GM21423 (cell line): Measurements from ENCODE around the gene AKAP7.
A peak's percentile ranks its signal among the peaks of the same experiment; 100 is the strongest.

ENCODE experiments used
- ATAC-seq: cut with Tn5 transposase; IDR thresholded peaks from one replicate; pipeline ENCODE4 v1.9.1; 2021; ENCODE audit warnings: mild to moderate bottlenecking, moderate library complexity; ENCODE audit not compliant: unreplicated experiment

The AKAP7 gene

GRCh38 chr6:131132360-131132759 is 2.9 kb upstream of the AKAP7 start:
- ATAC-seq = no peak

- no peak for ATAC-seq
These were observed 867 bp upstream of the AKAP7 start for GRCh38 chr6:131134220-131134979.

GRCh38 chr6:131134980-131135243 is 355 bp upstream of the AKAP7 start:
- no peak for ATAC-seq

DNA sequence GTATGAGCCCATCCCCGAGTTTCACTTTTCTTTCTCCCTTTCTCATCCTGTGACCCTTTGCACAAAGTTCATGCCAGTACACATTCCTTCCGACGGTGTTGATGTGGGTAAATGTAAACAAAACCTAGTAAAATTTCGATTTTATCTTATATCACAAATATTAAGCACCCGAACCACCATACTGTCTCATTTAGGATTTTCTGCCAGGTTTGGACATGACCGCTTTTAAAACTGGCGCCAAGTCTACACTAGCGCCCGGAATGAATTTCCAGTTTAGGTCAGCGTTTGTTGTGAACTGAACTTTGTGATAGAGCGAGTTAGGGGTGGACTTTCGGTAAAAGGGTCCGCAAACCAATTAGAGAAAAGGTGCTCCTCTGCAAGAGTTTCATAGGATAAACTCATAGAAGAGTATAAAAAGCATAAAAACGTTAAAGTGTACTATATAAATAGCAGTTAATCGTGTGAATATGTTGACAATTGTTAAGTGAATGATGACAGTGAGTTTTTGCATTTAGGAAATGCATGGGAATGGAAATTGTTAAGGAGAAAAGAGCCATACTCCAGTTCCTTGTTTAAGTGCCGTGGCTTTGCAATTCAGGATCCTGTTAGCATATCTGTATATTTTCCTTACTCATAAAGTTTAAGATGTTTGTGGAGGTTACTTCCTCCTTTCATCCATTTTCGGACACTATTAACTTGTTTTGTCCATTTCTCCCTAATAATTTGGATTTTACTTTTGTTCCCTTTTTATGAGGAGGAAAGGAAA is 937 bp downstream of the AKAP7 start:
- ATAC-seq = peak; percentile 11

DNA sequence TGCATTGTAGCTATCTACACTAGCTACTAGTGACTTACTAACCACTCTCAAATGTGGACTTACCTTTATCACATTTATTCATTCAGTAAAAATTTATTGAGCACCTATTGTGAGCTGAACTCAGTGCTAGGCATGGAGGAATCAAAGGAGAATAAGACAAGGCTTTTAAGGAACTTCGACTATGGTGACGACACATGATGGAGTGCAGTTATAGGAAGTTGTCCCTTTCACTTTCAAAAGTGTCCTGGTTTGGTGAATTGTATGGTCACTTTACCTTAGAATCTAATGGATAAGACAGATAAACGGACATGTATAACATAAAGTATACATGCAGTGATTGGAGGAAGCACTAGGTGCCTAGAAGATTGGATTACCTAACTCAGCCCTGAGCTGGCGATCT is 4.3 kb downstream of the AKAP7 start:
- ATAC-seq = no peak

DNA sequence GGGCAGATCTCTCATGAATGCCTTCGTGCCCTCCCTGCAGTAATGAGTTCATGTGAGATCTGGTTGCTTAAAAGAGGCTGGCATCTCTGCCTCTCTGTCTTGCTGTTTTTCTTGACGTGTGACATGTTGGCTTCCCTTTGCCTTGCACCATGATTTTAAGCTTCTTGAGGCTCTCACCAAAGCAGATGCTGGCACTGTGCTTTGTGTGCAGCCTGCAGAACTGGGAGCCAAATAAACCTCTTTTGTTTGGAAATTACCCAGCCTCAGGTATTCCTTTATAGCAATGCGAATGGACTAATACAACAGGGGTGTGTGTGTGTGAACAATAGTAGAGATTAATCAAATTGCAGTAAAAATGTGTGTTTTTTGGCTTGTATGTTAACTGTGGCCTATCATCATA is 8.1 kb downstream of the AKAP7 start:
- ATAC-seq = no peak

DNA sequence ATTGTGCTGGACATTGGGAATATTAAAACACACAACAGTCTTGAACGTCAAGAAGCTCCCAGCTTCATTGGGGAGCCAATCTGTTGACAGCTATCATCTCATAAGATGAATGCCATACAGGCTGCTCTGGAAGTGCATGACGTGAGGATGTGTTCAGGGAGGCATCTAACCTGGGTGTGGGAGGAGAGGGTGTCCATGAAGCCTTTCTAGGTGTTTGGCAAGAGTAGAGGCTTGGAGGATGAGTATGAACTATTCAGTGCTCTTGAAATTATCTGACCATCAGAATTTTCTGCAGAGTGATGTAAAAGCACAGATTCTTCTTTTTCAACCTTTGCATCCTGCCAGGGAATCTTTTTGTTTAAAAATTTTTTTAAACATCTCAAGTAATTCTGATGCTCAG is 11.6 kb downstream of the AKAP7 start:
- no peak for ATAC-seq

DNA sequence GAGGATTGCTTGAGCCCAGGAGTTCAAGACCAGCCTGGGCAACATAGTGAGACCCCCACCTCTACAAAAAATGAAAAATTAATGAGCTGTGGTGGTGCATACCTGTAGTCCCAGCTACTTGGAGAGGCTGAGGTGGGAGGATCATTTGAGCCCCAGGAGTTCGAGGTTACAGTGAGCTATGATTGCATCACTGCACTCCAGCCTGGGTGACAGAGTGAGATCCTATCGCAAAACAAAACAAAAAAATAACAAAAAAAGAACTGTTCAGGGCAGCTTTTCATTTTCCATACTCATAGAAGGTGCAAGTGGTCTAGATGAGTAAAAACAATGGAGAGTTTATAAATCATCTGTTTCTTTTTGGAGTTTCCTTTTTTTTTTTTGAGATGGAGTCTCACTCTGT is 21.1 kb downstream of the AKAP7 start:
- no peak for ATAC-seq

DNA sequence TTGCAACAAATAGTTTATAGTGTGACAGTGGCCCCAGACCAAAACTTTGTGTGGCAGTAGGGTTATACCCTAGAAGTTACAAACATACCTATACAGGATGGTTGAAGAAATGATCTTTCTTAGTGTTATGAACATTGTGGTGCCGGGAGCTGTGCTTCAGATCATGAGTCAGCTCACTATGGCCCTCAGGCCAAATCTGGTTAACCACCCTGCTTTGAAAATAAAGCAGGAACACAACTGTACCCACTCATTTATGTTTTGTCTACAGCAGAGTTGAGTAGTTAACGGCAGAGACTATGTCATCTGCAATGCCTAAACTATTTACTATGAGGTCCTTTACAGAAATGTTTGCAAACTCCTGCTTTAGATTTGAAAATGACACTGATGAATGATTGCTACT is 24.3 kb downstream of the AKAP7 start:
- ATAC-seq = no peak

- ATAC-seq = no peak
These were observed 25.0 kb downstream of the AKAP7 start for GRCh38 chr6:131160254-131160758.

DNA sequence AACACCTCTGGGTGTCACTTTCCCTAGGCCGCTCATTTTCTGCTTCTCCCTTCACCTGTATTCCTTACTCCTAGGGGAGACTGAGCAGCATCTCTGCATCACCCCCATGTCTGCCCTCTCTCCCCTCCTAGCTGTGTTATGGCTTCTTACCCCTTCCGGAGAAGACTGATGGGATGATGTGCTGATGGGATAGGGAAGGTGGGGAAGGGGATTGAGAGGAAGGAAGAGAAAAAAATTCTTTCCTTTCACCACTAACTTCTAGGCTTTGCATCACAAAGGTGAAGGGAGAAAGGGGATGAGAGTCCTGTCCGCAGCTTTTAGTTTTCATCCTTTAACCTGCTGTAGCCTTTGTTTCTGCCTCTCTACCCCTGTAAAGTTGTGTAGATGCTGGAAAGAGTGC is 26.7 kb downstream of the AKAP7 start:
- no peak for ATAC-seq

DNA sequence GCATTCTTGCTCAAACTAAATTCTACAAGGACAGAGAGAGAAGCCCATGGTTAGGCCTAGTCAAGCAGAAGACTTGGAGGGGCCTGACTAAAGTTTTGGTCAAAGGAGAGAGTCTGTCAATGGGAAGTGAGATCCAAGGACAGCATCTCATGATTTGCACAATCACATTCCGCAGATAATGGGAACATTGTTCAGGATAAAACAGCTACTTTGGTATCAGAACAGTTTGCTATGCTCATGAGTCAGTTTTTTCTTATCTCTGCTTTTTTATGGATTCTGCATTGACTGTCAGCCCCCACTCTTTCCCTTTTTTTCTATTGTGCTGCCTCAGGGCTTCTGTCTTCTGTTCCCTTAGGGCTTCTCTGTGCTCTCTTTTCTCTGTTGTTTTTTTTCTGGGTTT is 28.6 kb downstream of the AKAP7 start:
- no peak for ATAC-seq

DNA sequence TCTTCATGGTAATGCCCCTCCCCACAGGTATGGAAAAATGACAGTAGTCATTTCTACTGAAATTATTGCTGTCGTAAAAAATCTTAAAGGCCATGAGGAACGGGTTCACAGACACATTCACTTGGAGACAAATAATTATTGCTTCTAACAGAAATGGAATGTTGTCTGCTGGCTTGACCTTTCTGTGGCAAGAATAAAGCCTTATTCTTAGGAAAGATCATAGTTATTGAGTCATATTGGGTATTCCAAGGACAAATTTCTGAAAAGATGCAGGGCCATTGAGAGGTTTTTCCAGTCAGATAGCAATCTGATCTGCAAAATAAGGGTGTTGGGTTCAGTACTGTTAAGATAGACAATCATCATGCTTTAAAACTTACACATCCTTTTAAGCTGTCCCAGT is 29.2 kb downstream of the AKAP7 start:
- ATAC-seq = no peak

DNA sequence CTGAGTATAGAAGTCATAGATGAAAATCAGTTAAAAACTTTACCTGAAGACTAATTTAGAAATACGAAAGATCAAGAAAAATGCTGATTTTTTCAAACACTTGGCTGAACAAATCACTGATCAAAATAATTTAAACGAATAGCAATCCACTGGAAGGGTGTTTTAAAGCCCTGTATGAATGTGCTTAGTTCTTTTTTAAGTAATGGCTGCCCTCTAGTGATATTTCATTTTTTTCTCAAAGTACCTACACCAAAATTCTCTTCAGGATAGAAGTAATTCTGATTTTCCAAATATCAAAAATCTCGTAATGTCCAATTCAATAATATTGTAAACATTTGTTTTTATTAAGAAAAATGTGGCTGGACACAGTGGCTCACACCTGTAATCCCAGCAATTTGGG is 32.5 kb downstream of the AKAP7 start:
- no peak for ATAC-seq

- ATAC-seq = no peak
These were observed 34.3 kb downstream of the AKAP7 start for GRCh38 chr6:131169613-131170012.

DNA sequence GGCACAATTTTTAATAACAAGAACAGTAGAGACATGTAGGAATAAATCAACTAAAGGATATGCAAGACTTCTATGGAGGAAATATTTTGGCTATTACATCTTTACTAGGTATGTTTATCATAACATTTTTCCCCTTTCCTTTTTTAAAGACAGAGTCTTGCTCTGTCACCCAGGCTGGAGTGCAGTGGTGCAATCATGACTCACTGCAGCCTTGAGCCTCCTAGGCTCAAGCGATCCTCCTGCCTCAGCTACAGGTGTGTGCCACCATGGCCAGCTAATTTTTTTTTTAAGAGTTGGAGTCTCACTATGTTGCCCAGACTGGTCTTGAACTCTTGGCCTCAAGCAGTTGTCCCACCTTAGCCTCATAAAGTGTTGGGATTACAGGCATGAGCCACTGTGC is 37.0 kb downstream of the AKAP7 start:
- no peak for ATAC-seq

DNA sequence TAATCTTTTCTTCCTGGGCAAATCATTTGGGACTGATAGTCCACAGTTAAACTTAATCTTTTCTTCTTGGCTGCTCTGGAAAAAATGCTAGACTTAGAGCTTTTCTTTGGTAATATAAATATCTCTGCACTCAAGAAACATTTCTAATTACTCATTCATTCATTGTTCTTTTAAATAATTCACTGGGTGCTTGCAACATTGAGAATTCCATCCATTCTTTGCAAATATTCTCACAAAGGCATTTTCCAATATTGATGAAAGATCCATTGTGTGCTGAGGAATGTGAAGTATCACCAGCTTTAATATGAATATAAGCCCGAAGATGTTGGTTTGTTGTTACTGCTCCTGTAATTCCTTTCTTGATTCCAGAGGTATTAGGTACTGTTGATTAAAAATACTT is 38.4 kb downstream of the AKAP7 start:
- ATAC-seq = no peak

DNA sequence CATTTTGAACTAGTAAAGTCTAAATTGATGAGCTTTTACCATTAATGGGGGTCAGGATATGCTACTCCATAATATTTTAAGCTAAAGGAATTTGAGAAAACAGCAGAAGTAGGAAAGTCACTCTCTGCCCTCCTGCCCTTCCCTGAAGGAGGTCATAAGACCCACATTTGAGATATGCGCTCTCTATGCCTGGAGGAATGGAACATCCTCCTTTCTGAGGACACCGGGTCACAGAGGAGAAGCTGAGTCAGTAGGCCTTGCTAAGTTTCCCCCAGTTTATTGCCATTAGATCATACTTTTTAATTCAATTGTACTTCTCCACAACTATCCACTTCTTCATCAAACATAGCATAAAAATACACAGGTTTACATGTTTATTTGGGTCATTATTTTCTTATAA is 40.3 kb downstream of the AKAP7 start:
- no peak for ATAC-seq

DNA sequence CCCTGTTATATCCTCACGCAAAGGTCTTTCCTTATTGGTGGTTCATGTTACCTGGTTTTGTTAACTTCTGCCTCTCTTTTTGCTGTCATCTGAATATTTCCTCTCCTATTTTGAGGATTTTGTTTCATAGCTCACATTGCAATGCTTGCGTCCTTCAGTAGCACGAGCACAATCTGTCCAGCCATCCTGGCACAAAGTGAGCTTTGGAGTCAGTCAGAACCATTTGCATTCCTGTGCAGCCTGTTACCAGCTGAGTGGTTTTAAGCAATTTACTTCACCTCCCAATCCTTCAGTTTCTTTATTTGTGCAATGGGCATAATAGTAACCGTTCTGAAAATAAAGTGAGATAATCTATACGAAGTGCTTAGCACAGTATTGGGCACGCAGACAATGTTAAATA is 42.7 kb downstream of the AKAP7 start:
- no peak for ATAC-seq

GRCh38 chr6:131182991-131183425 is 47.7 kb downstream of the AKAP7 start:
- ATAC-seq = no peak

DNA sequence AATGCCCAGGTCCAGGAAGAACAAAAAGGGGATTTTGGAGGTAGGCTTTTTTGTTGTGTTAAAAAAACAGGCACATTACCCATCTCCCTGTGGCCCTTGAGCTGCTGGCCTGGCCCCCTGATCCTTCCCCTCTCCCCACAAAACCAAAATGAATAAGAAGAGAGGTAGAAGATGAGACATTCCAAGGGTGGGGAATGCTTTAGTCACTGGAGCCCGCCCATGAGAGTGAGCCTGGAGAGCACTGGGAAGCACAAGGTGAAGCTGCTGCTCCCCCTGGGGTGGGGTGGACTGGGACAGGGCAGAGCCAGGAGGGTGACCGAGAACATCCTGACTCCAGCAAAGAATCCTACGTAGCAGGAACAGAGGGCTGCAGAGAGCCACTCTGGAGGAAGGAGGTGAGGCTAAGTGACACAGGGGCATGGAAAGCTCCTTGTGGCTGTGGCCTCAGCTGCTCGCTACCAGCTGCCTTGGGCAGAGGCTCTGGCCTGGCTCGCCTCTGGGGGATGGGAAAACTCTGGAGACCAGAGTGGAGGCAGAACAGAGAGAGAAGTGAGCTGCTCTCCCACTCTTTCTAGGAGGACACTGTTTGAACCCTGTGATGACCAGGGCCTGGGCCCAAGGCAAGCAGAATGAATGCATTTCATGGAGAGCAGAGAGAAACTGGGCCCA is 48.3 kb downstream of the AKAP7 start:
- ATAC-seq = no peak

- ATAC-seq = no peak
These were observed 56.3 kb downstream of the AKAP7 start for GRCh38 chr6:131191590-131191989.
